Measurements from ENCODE around the gene ASGR1.

ASGR1 gene

GRCh38 chr17:7141824-7142223 lies 37.3 kb downstream of the ASGR1 start:
- Histone ChIP-seq H3K4me3 (ENCODE audit: low read length) (no peak overlapping the region), H3K9me3 (ENCODE audit: control insufficient read depth, low read length) (no peaks in the 10 kb centered on the region), H3K27me3 (replicated peaks; ENCODE audit: control insufficient read depth, insufficient read depth, low read length) (peaks cover 63% of the 10 kb centered on the region), H3K4me1 (ENCODE audit: control insufficient read depth, insufficient read depth, low read length) (no peaks in the 10 kb centered on the region), H3K36me3 (ENCODE audit: control insufficient read depth, insufficient read depth, low read length, severe bottlenecking) (no peaks in the 10 kb centered on the region), H3K9ac (ENCODE audit: low read length) (no peak overlapping the region)
- DNase-seq (ENCODE audit: low read depth), result no peak

DNA sequence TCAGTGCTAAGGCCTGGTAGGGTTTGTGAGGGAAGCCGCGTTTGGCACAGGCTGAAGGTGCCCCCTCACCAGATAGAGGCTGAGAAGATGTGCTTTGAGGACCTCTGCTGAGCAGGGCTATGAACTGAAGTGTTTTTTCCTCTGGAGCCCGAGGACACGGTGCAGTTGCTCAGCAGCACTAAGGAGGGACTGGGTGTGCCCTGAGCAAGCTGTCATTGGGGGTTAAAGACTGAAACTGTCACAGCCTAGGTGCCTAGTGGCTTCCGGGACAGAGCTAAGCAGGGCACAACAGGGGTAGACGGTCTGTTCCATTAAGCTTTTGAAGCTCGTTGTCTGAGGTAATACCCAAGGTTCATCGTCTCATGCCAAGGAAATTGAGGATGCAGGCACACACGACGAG lies 39.8 kb downstream of the ASGR1 start:
- Histone ChIP-seq H3K27me3 (replicated peaks; ENCODE audit: control insufficient read depth, insufficient read depth, low read length) (peaks cover 55% of the 10 kb centered on the region), H3K9ac (ENCODE audit: low read length) (no peak overlapping the region), H3K36me3 (ENCODE audit: control insufficient read depth, insufficient read depth, low read length, severe bottlenecking) (no peaks in the 10 kb centered on the region), H3K4me3 (ENCODE audit: low read length) (no peak overlapping the region), H3K9me3 (ENCODE audit: control insufficient read depth, low read length) (no peaks in the 10 kb centered on the region), H3K4me1 (ENCODE audit: control insufficient read depth, insufficient read depth, low read length) (no peaks in the 10 kb centered on the region)
- no peak for DNase-seq (ENCODE audit: low read depth)

- peaks cover 52% of the 10 kb centered on the region for H3K27me3 ChIP-seq (replicated peaks; ENCODE audit: control insufficient read depth, insufficient read depth, low read length)
- no peaks in the 10 kb centered on the region for H3K4me1 ChIP-seq (ENCODE audit: control insufficient read depth, insufficient read depth, low read length)
- no peak overlapping the region for H3K9ac ChIP-seq (ENCODE audit: low read length)
- H3K9me3 ChIP-seq (ENCODE audit: control insufficient read depth, low read length), result no peaks in the 10 kb centered on the region
- no peak for DNase-seq (ENCODE audit: low read depth)
- no peak overlapping the region for H3K4me3 ChIP-seq (ENCODE audit: low read length)
- H3K36me3 ChIP-seq (ENCODE audit: control insufficient read depth, insufficient read depth, low read length, severe bottlenecking), result no peaks in the 10 kb centered on the region
These were observed 40.3 kb downstream of the ASGR1 start for GRCh38 chr17:7138800-7139381.

DNA sequence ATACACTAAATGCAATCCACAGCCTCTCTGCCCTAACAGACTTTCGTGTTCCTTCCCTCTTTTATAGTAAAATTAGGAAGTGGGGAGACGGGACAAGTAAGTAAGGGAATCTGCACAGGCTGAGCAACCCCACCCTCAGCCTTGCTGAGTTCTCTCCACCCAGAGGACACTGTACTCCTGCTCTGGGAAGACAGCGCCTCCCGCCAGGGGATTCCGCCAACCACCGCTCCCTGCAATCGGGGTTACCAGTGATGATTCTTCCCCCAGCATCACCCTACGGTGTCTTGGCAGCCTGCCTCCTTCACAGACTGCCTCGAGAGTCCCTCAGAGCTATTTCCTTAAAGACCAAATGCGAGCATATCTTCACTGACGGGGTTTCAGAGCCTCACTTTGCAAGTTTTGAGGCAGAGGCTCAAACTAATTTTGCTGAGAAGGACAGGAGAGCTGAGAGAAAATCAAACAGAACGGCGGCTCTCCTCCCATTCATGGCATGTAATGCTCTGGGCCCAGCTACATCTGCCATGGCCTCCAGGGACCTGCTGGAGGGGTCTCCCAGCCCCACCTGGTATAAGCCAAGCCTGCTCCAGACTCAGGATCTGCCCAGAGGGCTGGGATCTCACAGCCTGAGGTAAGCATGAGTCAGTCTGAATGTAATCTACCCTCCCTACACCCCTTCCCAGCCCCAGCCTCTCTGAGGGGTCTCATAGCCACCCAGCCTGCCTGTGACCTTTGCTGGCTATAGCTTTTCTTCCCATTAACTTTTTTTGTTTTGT lies 41.8 kb downstream of the ASGR1 start:
- Histone ChIP-seq H3K27me3 (replicated peaks; ENCODE audit: control insufficient read depth, insufficient read depth, low read length) (peaks cover 50% of the 10 kb centered on the region), H3K4me3 (ENCODE audit: low read length) (no peak overlapping the region), H3K9ac (ENCODE audit: low read length) (no peak overlapping the region), H3K9me3 (ENCODE audit: control insufficient read depth, low read length) (no peaks in the 10 kb centered on the region), H3K36me3 (ENCODE audit: control insufficient read depth, insufficient read depth, low read length, severe bottlenecking) (no peaks in the 10 kb centered on the region), H3K4me1 (ENCODE audit: control insufficient read depth, insufficient read depth, low read length) (no peaks in the 10 kb centered on the region)
- no peak for DNase-seq (ENCODE audit: low read depth)

GRCh38 chr17:7136266-7136877 lies 42.8 kb downstream of the ASGR1 start:
- H3K4me3 ChIP-seq (ENCODE audit: low read length), result no peak overlapping the region
- no peaks in the 10 kb centered on the region for H3K4me1 ChIP-seq (ENCODE audit: control insufficient read depth, insufficient read depth, low read length)

GRCh38 chr17:7133916-7134315 lies 45.3 kb downstream of the ASGR1 start:
- Histone ChIP-seq H3K9ac (ENCODE audit: low read length) (no peak overlapping the region), H3K4me1 (ENCODE audit: control insufficient read depth, insufficient read depth, low read length) (no peaks in the 10 kb centered on the region), H3K27me3 (replicated peaks; ENCODE audit: control insufficient read depth, insufficient read depth, low read length) (peaks cover 43% of the 10 kb centered on the region), H3K4me3 (ENCODE audit: low read length) (no peak overlapping the region), H3K9me3 (ENCODE audit: control insufficient read depth, low read length) (no peaks in the 10 kb centered on the region), H3K36me3 (ENCODE audit: control insufficient read depth, insufficient read depth, low read length, severe bottlenecking) (no peaks in the 10 kb centered on the region)
- no peak for DNase-seq (ENCODE audit: low read depth)

More at GRCh38 chr17:7136266-7136877, 42.8 kb downstream of the ASGR1 start:
- Histone ChIP-seq H3K36me3 (ENCODE audit: control insufficient read depth, insufficient read depth, low read length, severe bottlenecking) (no peaks in the 10 kb centered on the region), H3K9ac (ENCODE audit: low read length) (no peak overlapping the region), H3K27me3 (replicated peaks; ENCODE audit: control insufficient read depth, insufficient read depth, low read length) (peaks cover 48% of the 10 kb centered on the region), H3K9me3 (ENCODE audit: control insufficient read depth, low read length) (no peaks in the 10 kb centered on the region)
- DNase-seq (ENCODE audit: low read depth), result peak; percentile 91

DNA sequence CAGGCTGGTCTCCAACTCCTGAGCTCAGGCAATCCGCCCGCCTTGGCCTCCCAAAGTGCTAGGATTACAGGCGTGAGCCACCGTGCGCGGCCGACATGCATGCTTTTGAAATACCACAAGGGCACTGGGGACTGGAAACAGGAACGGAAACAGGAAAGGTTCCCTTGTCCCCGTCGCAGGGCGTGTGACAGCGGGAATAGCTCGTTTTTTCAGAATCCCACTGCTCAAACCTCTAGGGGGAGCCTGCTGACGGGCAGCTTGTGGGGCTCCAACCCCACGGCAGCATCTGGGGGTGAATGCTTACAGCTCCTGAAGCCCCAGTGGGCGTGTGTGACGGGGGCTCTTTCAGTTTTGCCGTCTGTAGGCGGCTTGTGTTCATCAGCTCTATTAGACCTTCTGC lies 45.7 kb downstream of the ASGR1 start:
- Histone ChIP-seq H3K4me1 (ENCODE audit: control insufficient read depth, insufficient read depth, low read length) (no peaks in the 10 kb centered on the region), H3K9ac (ENCODE audit: low read length) (no peak overlapping the region), H3K9me3 (ENCODE audit: control insufficient read depth, low read length) (no peaks in the 10 kb centered on the region), H3K27me3 (replicated peaks; ENCODE audit: control insufficient read depth, insufficient read depth, low read length) (peaks cover 47% of the 10 kb centered on the region), H3K36me3 (ENCODE audit: control insufficient read depth, insufficient read depth, low read length, severe bottlenecking) (no peaks in the 10 kb centered on the region), H3K4me3 (ENCODE audit: low read length) (no peak overlapping the region)
- peak; percentile 32 for DNase-seq (ENCODE audit: low read depth)

GRCh38 chr17:7132511-7133094 lies 46.6 kb downstream of the ASGR1 start:
- no peaks in the 10 kb centered on the region for H3K36me3 ChIP-seq (ENCODE audit: control insufficient read depth, insufficient read depth, low read length, severe bottlenecking)
- H3K27me3 ChIP-seq (replicated peaks; ENCODE audit: control insufficient read depth, insufficient read depth, low read length), result peaks cover 49% of the 10 kb centered on the region
- H3K4me3 ChIP-seq (ENCODE audit: low read length), result no peak overlapping the region
- H3K4me1 ChIP-seq (ENCODE audit: control insufficient read depth, insufficient read depth, low read length), result no peaks in the 10 kb centered on the region
- H3K9me3 ChIP-seq (ENCODE audit: control insufficient read depth, low read length), result no peaks in the 10 kb centered on the region
- no peak overlapping the region for H3K9ac ChIP-seq (ENCODE audit: low read length)
- DNase-seq (ENCODE audit: low read depth), result no peak

DNA sequence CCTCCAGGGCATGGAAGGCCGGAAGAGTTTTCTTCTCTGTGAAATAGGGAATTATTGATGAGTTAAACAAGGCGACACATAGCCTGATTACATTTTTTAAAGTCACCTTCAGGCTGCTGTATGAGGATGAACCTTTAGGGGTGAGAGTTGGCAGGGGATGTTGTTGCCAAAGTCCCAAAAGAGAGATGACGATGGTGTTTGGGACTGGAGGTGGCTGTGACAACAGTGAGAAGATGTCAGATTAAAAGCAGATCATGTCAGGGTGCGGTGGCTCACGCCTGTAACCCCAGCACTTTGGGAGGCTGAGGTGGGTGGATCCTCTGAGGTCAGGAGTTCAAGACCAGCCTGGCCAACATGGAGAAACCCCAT lies 47.8 kb downstream of the ASGR1 start:
- no peak overlapping the region for H3K4me3 ChIP-seq (ENCODE audit: low read length)
- H3K9ac ChIP-seq (ENCODE audit: low read length), result no peak overlapping the region
- peaks cover 37% of the 10 kb centered on the region for H3K27me3 ChIP-seq (replicated peaks; ENCODE audit: control insufficient read depth, insufficient read depth, low read length)
- DNase-seq (ENCODE audit: low read depth), result no peak
- no peaks in the 10 kb centered on the region for H3K36me3 ChIP-seq (ENCODE audit: control insufficient read depth, insufficient read depth, low read length, severe bottlenecking)
- H3K4me1 ChIP-seq (ENCODE audit: control insufficient read depth, insufficient read depth, low read length), result no peaks in the 10 kb centered on the region
- no peaks in the 10 kb centered on the region for H3K9me3 ChIP-seq (ENCODE audit: control insufficient read depth, low read length)

GRCh38 chr17:7130621-7131422 lies 48.3 kb downstream of the ASGR1 start:
- Histone ChIP-seq H3K9me3 (ENCODE audit: control insufficient read depth, low read length) (no peaks in the 10 kb centered on the region), H3K36me3 (ENCODE audit: control insufficient read depth, insufficient read depth, low read length, severe bottlenecking) (no peaks in the 10 kb centered on the region), H3K9ac (ENCODE audit: low read length) (no peak overlapping the region), H3K4me1 (ENCODE audit: control insufficient read depth, insufficient read depth, low read length) (no peaks in the 10 kb centered on the region), H3K27me3 (replicated peaks; ENCODE audit: control insufficient read depth, insufficient read depth, low read length) (peaks cover 35% of the 10 kb centered on the region), H3K4me3 (ENCODE audit: low read length) (no peak overlapping the region)
- no peak for DNase-seq (ENCODE audit: low read depth)

GRCh38 chr17:7129311-7129710 lies 49.9 kb downstream of the ASGR1 start:
- Histone ChIP-seq H3K9ac (ENCODE audit: low read length) (no peak overlapping the region), H3K4me1 (ENCODE audit: control insufficient read depth, insufficient read depth, low read length) (no peaks in the 10 kb centered on the region), H3K27me3 (replicated peaks; ENCODE audit: control insufficient read depth, insufficient read depth, low read length) (peaks cover 34% of the 10 kb centered on the region), H3K4me3 (ENCODE audit: low read length) (no peak overlapping the region), H3K9me3 (ENCODE audit: control insufficient read depth, low read length) (no peaks in the 10 kb centered on the region), H3K36me3 (ENCODE audit: control insufficient read depth, insufficient read depth, low read length, severe bottlenecking) (no peaks in the 10 kb centered on the region)
- DNase-seq (ENCODE audit: low read depth), result no peak

Data from adipocyte (in vitro differentiated cells).